PFSK-1 (cell line): Measurements from ENCODE around the gene ATOH8.

Experiments
- FOXP2 ChIP-seq: optimal IDR thresholded peaks from 2 replicates; pipeline ENCODE3; 2011; ENCODE audit warnings: borderline replicate concordance, control low read depth, inconsistent platforms; ENCODE audit not compliant: insufficient read depth; ENCODE audit errors: extremely low read length, extremely low read depth
- POLR2AphosphoS5 ChIP-seq: IDR thresholded peaks from 2 replicates; pipeline ENCODE4 v1.6.1; 2012; ENCODE audit warnings: low read depth, mild to moderate bottlenecking, control low read depth, low read length, moderate library complexity
- SIN3A ChIP-seq: IDR thresholded peaks from 2 replicates; pipeline ENCODE4 v1.6.1; 2012; ENCODE audit warnings: mild to moderate bottlenecking, low read length, moderate library complexity, borderline replicate concordance; ENCODE audit not compliant: insufficient read depth
- TAF1 ChIP-seq: IDR thresholded peaks from 2 replicates; pipeline ENCODE4 v1.6.1; 2012; ENCODE audit warnings: low read length, control low read depth, borderline replicate concordance; ENCODE audit not compliant: insufficient read depth
- TF ChIP-seq, protein P1 (sequence below), 2 experiments: IDR thresholded peaks; 2 replicates each; pipeline versions ENCODE4 v1.6.1 to v1.8.0; 2011 to 2012; ENCODE audit warnings: low read depth in 2 of 2, low read length in 2 of 2, control low read depth in 1 of 2, inconsistent platforms in 1 of 2, mild to moderate bottlenecking in 1 of 2, moderate library complexity in 1 of 2; ENCODE audit not compliant: insufficient read depth in 1 of 2

The ATOH8 gene

DNA sequence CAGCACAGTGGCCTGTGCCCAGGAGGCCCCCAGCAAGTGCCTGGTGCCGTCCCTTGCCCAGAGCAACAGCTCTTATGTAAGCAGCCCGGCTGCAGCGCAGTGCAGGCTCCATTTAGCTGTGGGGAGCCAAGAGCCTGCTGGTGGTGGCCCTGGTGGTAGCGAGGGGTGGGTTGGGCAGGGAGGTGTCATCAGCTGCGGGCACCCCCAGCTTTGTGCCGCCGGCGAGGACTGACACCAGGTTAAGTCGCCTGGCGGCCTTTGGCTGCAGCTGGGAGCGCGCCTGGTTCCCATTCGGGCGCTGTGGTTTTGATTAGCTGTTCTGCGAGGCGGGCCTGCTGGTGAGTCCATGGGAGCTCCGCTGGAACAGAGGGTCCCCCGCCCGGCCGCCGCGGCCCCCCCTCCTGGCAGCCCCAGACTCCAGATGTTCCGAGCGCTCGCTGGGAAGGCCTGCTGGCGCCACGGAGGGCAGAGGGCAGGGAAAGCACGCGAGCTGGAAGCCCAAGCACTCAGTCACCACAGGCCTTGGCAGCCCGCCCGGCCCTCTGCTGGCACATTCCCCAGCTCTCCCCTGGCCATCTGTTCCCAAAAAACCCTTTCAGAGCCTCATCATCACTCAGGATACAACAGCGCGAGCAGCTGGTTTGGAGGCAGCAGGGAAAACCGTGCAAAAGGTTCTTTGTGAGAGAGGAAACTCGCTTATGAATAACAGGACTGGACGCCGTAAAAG, 18.4 kb downstream of the ATOH8 start:
- 0 out of 2 replicates have a peak, but pooled peaks have one; percentile 61 for TF ChIP-seq SIN3A
- TF ChIP-seq, protein P1, sequence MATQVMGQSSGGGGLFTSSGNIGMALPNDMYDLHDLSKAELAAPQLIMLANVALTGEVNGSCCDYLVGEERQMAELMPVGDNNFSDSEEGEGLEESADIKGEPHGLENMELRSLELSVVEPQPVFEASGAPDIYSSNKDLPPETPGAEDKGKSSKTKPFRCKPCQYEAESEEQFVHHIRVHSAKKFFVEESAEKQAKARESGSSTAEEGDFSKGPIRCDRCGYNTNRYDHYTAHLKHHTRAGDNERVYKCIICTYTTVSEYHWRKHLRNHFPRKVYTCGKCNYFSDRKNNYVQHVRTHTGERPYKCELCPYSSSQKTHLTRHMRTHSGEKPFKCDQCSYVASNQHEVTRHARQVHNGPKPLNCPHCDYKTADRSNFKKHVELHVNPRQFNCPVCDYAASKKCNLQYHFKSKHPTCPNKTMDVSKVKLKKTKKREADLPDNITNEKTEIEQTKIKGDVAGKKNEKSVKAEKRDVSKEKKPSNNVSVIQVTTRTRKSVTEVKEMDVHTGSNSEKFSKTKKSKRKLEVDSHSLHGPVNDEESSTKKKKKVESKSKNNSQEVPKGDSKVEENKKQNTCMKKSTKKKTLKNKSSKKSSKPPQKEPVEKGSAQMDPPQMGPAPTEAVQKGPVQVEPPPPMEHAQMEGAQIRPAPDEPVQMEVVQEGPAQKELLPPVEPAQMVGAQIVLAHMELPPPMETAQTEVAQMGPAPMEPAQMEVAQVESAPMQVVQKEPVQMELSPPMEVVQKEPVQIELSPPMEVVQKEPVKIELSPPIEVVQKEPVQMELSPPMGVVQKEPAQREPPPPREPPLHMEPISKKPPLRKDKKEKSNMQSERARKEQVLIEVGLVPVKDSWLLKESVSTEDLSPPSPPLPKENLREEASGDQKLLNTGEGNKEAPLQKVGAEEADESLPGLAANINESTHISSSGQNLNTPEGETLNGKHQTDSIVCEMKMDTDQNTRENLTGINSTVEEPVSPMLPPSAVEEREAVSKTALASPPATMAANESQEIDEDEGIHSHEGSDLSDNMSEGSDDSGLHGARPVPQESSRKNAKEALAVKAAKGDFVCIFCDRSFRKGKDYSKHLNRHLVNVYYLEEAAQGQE (IDR thresholded peaks at IDR 0.05; ENCODE audit: insufficient read depth in 1 of 2, low read depth in 2 of 2, low read length in 2 of 2): peak in 1 of 2 experiments; percentile 8; a peak in 1 of 4 replicates
- no peak; the same call in 1 of the 2 replicates for TF ChIP-seq POLR2AphosphoS5
- no peak for TF ChIP-seq FOXP2
- no peak for TF ChIP-seq TAF1

DNA sequence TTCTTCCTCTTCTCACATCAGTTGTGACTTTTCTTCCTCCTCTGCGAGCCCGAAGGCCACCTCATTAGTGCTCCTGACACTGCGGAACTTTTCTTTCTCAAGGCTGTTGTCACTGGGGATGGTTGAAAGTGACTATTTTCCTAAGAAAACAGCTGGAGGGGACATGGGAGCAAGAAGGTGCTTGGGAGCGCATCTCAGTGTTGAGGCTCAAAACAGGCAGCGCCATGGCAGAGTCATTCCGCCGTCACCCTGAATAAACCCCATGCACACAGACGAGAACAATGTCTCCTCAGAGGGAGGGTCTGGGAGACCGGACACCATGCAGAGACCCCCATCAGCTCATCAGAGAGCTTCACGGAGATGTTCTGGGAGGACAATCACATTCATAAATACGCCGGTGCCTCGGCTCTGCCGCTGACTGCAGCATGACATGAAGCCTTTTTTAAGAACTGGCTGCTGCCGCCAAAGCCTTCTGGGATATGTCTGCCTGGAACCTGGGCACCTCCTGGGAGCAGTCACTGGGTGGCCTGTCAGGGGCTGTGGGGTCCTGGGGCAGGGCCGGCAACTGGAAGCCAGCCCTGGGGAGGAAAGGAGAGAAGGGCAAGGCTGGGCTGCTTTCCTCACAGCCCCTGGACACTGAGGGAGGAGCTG, 19.2 kb downstream of the ATOH8 start:
- TF ChIP-seq FOXP2 (no peak), TAF1 (no peak), POLR2AphosphoS5 (no peak), SIN3A (no peak)
- TF ChIP-seq, protein P1 (IDR thresholded peaks at IDR 0.05; ENCODE audit: insufficient read depth in 1 of 2, low read depth in 2 of 2, low read length in 2 of 2): no peak

DNA sequence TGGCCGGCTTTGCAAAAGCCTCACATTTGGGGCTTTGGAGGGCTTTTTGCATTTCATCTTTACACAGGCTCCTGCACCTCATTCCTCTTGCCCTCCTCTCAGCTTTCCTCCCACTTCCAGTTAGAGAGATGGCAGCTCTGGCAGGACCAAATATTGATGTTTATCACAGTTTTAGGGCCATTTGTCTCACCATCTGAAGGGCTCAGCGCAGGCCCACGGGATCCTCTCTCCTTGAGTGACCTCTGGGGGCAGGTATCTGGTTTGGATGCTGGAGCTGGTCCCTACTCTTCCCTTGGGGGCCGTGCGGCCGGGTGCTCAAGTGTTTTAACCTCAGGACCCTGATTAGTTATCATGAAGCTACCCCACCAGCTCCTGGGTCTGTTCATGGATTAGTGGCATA, 19.9 kb downstream of the ATOH8 start:
- TF ChIP-seq TAF1 (no peak), SIN3A (no peak), POLR2AphosphoS5 (no peak), FOXP2 (no peak)
- TF ChIP-seq, protein P1 (IDR thresholded peaks at IDR 0.05; ENCODE audit: insufficient read depth in 1 of 2, low read depth in 2 of 2, low read length in 2 of 2): no peak

- TF ChIP-seq, protein P1 (IDR thresholded peaks at IDR 0.05; ENCODE audit: insufficient read depth in 1 of 2, low read depth in 2 of 2, low read length in 2 of 2): no peak
- TF ChIP-seq TAF1 (no peak), SIN3A (no peak), FOXP2 (no peak), POLR2AphosphoS5 (no peak)
Observed at GRCh38 chr2:85774126-85774978, 20.6 kb downstream of the ATOH8 start.
